Measurements from ENCODE around the gene SGCA. TPM values are rescaled to one million over a fixed set of nuclear protein-coding genes. Genes with fewer than 3 reads are reported as not detected.

Gene SGCA
- polyA plus RNA-seq, 4 donors, result 0.96 to 6.2 (median 5.0) TPM; not detected in 1

DNA sequence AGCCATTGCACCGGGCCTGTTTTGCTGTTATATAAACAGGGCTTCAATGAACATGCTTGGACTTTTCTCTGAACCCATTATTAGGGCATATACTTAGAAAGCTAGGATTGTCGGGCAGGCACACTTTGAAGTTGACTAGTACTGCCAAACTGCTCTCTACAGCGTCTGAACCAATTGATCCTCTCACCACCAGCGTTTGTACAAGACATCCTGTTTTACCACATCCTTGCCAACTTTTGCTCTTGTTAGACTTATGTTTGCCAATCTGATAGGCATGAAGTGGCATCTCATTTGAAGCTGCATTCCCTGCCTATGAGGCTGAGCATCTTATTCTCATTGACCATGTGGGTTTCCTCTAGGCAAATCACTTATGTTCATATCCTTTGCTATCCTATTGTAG is 7.9 kb upstream of the SGCA start:
- WGBS, 3 donors, result 56 to 65% (median 63%) methylated on average over 4 of the region's 4 CpGs
- Histone ChIP-seq H3K4me1 (ENCODE audit: control insufficient read depth in 3 of 3, insufficient read depth in 2 of 3, low read depth in 1 of 3, low read length in 2 of 3) (peaks cover 0 to 5% (median 0%) of the 10 kb centered on the region in 3 donors), H3K27ac (ENCODE audit: low read depth in 1 of 3, low read length in 2 of 3) (no peak overlapping the region), H3K9me3 (ENCODE audit: control insufficient read depth in 2 of 2, insufficient read depth in 1 of 2, low read depth in 1 of 2, low read length in 1 of 2) (no peaks in the 10 kb centered on the region), H3K4me3 (ENCODE audit: low read depth in 1 of 3, low read length in 3 of 3) (no peak overlapping the region), H3K36me3 (ENCODE audit: control insufficient read depth in 3 of 3, insufficient read depth in 2 of 3, low read depth in 1 of 3, low read length in 3 of 3) (no peaks in the 10 kb centered on the region), H3K27me3 (ENCODE audit: control insufficient read depth in 3 of 3, insufficient read depth in 3 of 3, low read length in 3 of 3) (peaks cover 0 to 8% (median 0%) of the 10 kb centered on the region in 3 donors)
- FAIRE-seq, result no peak
- no peak for DNase-seq

- no peak for FAIRE-seq
- Histone ChIP-seq H3K4me1 (ENCODE audit: control insufficient read depth in 3 of 3, insufficient read depth in 2 of 3, low read depth in 1 of 3, low read length in 2 of 3) (peaks cover 0 to 5% (median 0%) of the 10 kb centered on the region in 3 donors), H3K27ac (ENCODE audit: low read depth in 1 of 3, low read length in 2 of 3) (peak overlapping the region in 2 of 3 donors; percentile 39 to 49), H3K27me3 (ENCODE audit: control insufficient read depth in 3 of 3, insufficient read depth in 3 of 3, low read length in 3 of 3) (peaks cover 0 to 14% (median 0%) of the 10 kb centered on the region in 3 donors), H3K36me3 (ENCODE audit: control insufficient read depth in 3 of 3, insufficient read depth in 2 of 3, low read depth in 1 of 3, low read length in 3 of 3) (no peaks in the 10 kb centered on the region), H3K9me3 (ENCODE audit: control insufficient read depth in 2 of 2, insufficient read depth in 1 of 2, low read depth in 1 of 2, low read length in 1 of 2) (no peaks in the 10 kb centered on the region), H3K4me3 (ENCODE audit: low read depth in 1 of 3, low read length in 3 of 3) (peak overlapping the region in 2 of 3 donors; percentile 31 to 47)
- peak; percentile 87 to 95 for DNase-seq
- WGBS, 3 donors, result 1% methylated on average over 35 to 53 of the region's 53 CpGs
Observed at GRCh38 chr17:50161023-50161910, 4.5 kb upstream of the SGCA start.

DNA sequence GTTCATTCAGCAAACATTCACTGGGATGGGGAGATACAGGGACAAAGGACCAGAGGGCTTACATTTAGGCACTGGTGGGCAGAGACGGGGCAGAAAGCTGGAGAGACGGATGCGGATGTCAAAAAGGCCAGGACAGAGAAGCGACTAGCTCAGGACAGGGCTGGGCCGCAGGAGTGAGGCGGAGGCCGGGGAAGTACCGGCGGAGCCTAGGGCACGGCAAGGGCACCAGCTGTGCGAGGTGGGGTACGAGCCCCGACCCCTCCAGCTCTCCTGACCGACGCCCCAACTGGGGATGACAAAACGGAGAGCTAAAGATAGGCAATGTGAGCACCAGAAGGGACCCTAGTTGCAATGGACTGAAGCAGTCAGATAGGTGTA is 3.9 kb upstream of the SGCA start:
- FAIRE-seq, result no peak
- H3K36me3 ChIP-seq (ENCODE audit: control insufficient read depth in 3 of 3, insufficient read depth in 2 of 3, low read depth in 1 of 3, low read length in 3 of 3), result no peaks in the 10 kb centered on the region
- no peak overlapping the region for H3K27ac ChIP-seq (ENCODE audit: low read depth in 1 of 3, low read length in 2 of 3)
- DNase-seq, result no peak
- H3K4me1 ChIP-seq (ENCODE audit: control insufficient read depth in 3 of 3, insufficient read depth in 2 of 3, low read depth in 1 of 3, low read length in 2 of 3), result peaks cover 0 to 5% (median 0%) of the 10 kb centered on the region in 3 donors
- 49 to 55% (median 53%) methylated on average over 16 of the region's 16 CpGs for WGBS, 3 donors
- H3K4me3 ChIP-seq (ENCODE audit: low read depth in 1 of 3, low read length in 3 of 3), result no peak overlapping the region
- no peaks in the 10 kb centered on the region for H3K9me3 ChIP-seq (ENCODE audit: control insufficient read depth in 2 of 2, insufficient read depth in 1 of 2, low read depth in 1 of 2, low read length in 1 of 2)
- H3K27me3 ChIP-seq (ENCODE audit: control insufficient read depth in 3 of 3, insufficient read depth in 3 of 3, low read length in 3 of 3), result peaks cover 0 to 14% (median 0%) of the 10 kb centered on the region in 3 donors

DNA sequence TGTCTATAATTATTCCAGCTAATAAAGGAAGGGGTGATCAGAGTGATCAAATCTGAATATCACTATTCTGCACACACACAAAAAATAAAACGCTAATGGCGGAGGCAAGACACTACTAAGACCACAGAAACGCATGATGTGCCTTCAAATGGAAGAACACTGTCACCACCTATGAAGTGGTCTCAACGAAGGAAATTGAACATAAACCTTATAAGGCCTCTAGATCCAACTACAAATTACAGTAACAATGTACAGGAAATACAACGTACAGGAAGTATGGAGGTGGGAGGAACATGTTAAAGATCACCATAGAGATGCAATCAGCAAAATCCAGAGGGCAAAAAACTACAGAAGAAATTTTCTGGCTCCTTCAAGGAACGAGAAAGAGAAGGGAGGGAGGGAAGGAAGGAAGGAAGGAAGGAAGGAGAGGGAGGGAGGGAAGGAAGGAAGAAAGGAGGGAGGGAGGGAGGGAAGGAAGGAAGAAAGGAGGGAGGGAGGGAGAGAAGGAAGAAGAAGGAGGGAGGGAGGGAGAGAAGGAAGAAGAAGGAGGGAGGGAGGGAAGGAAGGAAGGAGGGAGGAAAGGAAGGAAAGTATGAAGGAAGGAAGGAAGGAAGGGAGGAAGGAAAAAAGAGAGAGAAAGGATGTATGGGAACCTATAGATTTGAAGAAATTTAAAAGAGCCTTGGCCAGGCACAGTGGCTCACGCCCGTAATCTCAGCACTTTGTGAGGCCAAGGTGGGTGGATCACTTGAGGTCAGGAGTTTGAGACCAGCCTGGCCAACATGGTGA is 3.1 kb upstream of the SGCA start:
- Histone ChIP-seq H3K4me3 (ENCODE audit: low read depth in 1 of 3, low read length in 3 of 3) (no peak overlapping the region), H3K9me3 (ENCODE audit: control insufficient read depth in 2 of 2, insufficient read depth in 1 of 2, low read depth in 1 of 2, low read length in 1 of 2) (no peaks in the 10 kb centered on the region), H3K36me3 (ENCODE audit: control insufficient read depth in 3 of 3, insufficient read depth in 2 of 3, low read depth in 1 of 3, low read length in 3 of 3) (no peaks in the 10 kb centered on the region), H3K27ac (ENCODE audit: low read depth in 1 of 3, low read length in 2 of 3) (no peak overlapping the region), H3K4me1 (ENCODE audit: control insufficient read depth in 3 of 3, insufficient read depth in 2 of 3, low read depth in 1 of 3, low read length in 2 of 3) (peaks cover 0 to 5% (median 0%) of the 10 kb centered on the region in 3 donors), H3K27me3 (ENCODE audit: control insufficient read depth in 3 of 3, insufficient read depth in 3 of 3, low read length in 3 of 3) (peaks cover 0 to 14% (median 0%) of the 10 kb centered on the region in 3 donors)
- 64 to 70% (median 66%) methylated on average over 8 of the region's 8 CpGs for WGBS, 3 donors
- DNase-seq (no peak), FAIRE-seq (no peak)

GRCh38 chr17:50163843-50164696 is 1.7 kb upstream of the SGCA start:
- Histone ChIP-seq H3K9me3 (ENCODE audit: control insufficient read depth in 2 of 2, insufficient read depth in 1 of 2, low read depth in 1 of 2, low read length in 1 of 2) (no peaks in the 10 kb centered on the region), H3K4me1 (ENCODE audit: control insufficient read depth in 3 of 3, insufficient read depth in 2 of 3, low read depth in 1 of 3, low read length in 2 of 3) (peaks cover 0 to 7% (median 0%) of the 10 kb centered on the region in 3 donors), H3K27me3 (ENCODE audit: control insufficient read depth in 3 of 3, insufficient read depth in 3 of 3, low read length in 3 of 3) (peaks cover 0 to 17% (median 0%) of the 10 kb centered on the region in 3 donors), H3K27ac (ENCODE audit: low read depth in 1 of 3, low read length in 2 of 3) (no peak overlapping the region), H3K4me3 (ENCODE audit: low read depth in 1 of 3, low read length in 3 of 3) (no peak overlapping the region), H3K36me3 (ENCODE audit: control insufficient read depth in 3 of 3, insufficient read depth in 2 of 3, low read depth in 1 of 3, low read length in 3 of 3) (no peaks in the 10 kb centered on the region)
- 73 to 91% (median 83%) methylated on average over 9 to 11 of the region's 11 CpGs for WGBS, 3 donors
- FAIRE-seq, result no peak
- DNase-seq, result no peak

GRCh38 chr17:50164697-50164988 is 1.2 kb upstream of the SGCA start:
- H3K9me3 ChIP-seq (ENCODE audit: control insufficient read depth in 2 of 2, insufficient read depth in 1 of 2, low read depth in 1 of 2, low read length in 1 of 2), result no peaks in the 10 kb centered on the region
- no peak for FAIRE-seq
- DNase-seq, result no peak
- H3K27ac ChIP-seq (ENCODE audit: low read depth in 1 of 3, low read length in 2 of 3), result no peak overlapping the region
- H3K4me3 ChIP-seq (ENCODE audit: low read depth in 1 of 3, low read length in 3 of 3), result no peak overlapping the region
- H3K4me1 ChIP-seq (ENCODE audit: control insufficient read depth in 3 of 3, insufficient read depth in 2 of 3, low read depth in 1 of 3, low read length in 2 of 3), result peaks cover 0 to 9% (median 0%) of the 10 kb centered on the region in 3 donors
- H3K36me3 ChIP-seq (ENCODE audit: control insufficient read depth in 3 of 3, insufficient read depth in 2 of 3, low read depth in 1 of 3, low read length in 3 of 3), result no peaks in the 10 kb centered on the region
- WGBS, 3 donors, result 82 to 90% (median 85%) methylated on average over 2 of the region's 2 CpGs
- peaks cover 0 to 17% (median 0%) of the 10 kb centered on the region in 3 donors for H3K27me3 ChIP-seq (ENCODE audit: control insufficient read depth in 3 of 3, insufficient read depth in 3 of 3, low read length in 3 of 3)

GRCh38 chr17:50165066-50165465 is 739 bp upstream of the SGCA start:
- Histone ChIP-seq H3K4me3 (ENCODE audit: low read depth in 1 of 3, low read length in 3 of 3) (no peak overlapping the region), H3K9me3 (ENCODE audit: control insufficient read depth in 2 of 2, insufficient read depth in 1 of 2, low read depth in 1 of 2, low read length in 1 of 2) (no peaks in the 10 kb centered on the region), H3K27me3 (ENCODE audit: control insufficient read depth in 3 of 3, insufficient read depth in 3 of 3, low read length in 3 of 3) (peaks cover 0 to 17% (median 0%) of the 10 kb centered on the region in 3 donors), H3K27ac (ENCODE audit: low read depth in 1 of 3, low read length in 2 of 3) (no peak overlapping the region), H3K36me3 (ENCODE audit: control insufficient read depth in 3 of 3, insufficient read depth in 2 of 3, low read depth in 1 of 3, low read length in 3 of 3) (no peaks in the 10 kb centered on the region), H3K4me1 (ENCODE audit: control insufficient read depth in 3 of 3, insufficient read depth in 2 of 3, low read depth in 1 of 3, low read length in 2 of 3) (peaks cover 0 to 9% (median 0%) of the 10 kb centered on the region in 3 donors)
- FAIRE-seq (no peak), DNase-seq (no peak)
- 83 to 91% (median 90%) methylated on average over 9 of the region's 9 CpGs for WGBS, 3 donors

GRCh38 chr17:50165466-50165865 is 339 bp upstream of the SGCA start:
- H3K4me1 ChIP-seq (ENCODE audit: control insufficient read depth in 3 of 3, insufficient read depth in 2 of 3, low read depth in 1 of 3, low read length in 2 of 3), result peaks cover 0 to 9% (median 0%) of the 10 kb centered on the region in 3 donors
- DNase-seq (no peak), FAIRE-seq (no peak)
- 86 to 93% (median 88%) methylated on average over 3 of the region's 3 CpGs for WGBS, 3 donors
- H3K27me3 ChIP-seq (ENCODE audit: control insufficient read depth in 3 of 3, insufficient read depth in 3 of 3, low read length in 3 of 3), result peaks cover 0 to 17% (median 0%) of the 10 kb centered on the region in 3 donors
- no peaks in the 10 kb centered on the region for H3K36me3 ChIP-seq (ENCODE audit: control insufficient read depth in 3 of 3, insufficient read depth in 2 of 3, low read depth in 1 of 3, low read length in 3 of 3)
- peak overlapping the region in 1 of 3 donors; percentile 47 for H3K27ac ChIP-seq (ENCODE audit: low read depth in 1 of 3, low read length in 2 of 3)
- H3K4me3 ChIP-seq (ENCODE audit: low read depth in 1 of 3, low read length in 3 of 3), result no peak overlapping the region
- no peaks in the 10 kb centered on the region for H3K9me3 ChIP-seq (ENCODE audit: control insufficient read depth in 2 of 2, insufficient read depth in 1 of 2, low read depth in 1 of 2, low read length in 1 of 2)

All from small intestine (tissue), 7 donors.